ENCODE data around the gene ASCC1. TPM values are rescaled to one million over a fixed set of nuclear protein-coding genes. Genes with fewer than 3 reads are reported as not detected.

The ASCC1 gene
- total RNA-seq, 4 donors from 2014 or later = 24.4 to 42.4 (median 35.2) TPM

DNA sequence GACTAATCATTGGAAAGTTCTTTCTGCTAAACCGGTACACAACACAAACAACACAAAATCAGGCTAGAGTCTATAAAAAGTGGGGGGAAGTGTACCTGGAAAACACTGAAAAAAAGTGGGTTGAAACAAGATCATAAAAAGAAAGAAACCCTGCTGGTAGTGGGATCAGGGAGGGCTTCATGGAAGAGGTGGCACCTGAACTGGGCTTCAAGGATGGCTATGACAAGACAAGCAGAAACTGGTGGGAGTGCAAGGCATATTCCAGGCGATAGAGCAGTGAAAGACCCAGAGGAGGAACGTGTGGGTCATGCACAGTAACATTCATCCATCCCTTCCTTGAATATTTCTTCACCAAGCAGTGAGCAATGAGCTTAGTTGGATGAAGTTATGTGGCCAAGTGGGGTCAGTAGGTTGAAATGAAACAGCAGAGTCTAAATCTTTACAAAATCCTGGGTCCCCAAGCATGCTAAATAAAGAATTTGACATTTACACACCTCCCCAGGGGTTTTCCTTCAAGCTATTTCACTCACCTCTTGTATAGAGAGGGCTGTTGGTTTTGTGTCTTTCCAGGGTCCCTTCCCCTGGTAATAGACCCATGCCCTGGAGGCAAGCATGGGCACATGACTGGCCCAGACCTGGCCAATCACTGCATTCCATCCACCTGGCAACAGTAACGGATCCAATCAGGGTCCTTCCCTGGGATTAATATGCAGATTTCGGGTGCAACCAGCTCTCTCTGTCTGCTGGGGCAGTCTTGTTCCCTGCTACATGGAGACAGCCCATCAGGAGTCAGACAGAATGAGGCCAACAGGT is 165.9 kb downstream of the ASCC1 start:
- ATAC-seq = no peak
- Histone ChIP-seq H3K9me3 (no peaks in the 10 kb centered on the region), H3K36me3 (no peaks in the 10 kb centered on the region), H3K27me3 (no peaks in the 10 kb centered on the region), H3K4me3 (no peak overlapping the region), H3K27ac (no peak overlapping the region), H3K4me1 (peaks cover 0 to 12% (median 0%) of the 10 kb centered on the region in 3 donors)
- WGBS, 2 donors (ENCODE audit: low coverage in 1 of 2) = 68 to 70% methylated on average over 2 of the region's 5 CpGs
- no peak for TF ChIP-seq CTCF (IDR thresholded peaks at IDR 0.05)
- no peak for TF ChIP-seq POLR2AphosphoS5 (IDR thresholded peaks at IDR 0.05)
- TF ChIP-seq EP300 (IDR thresholded peaks at IDR 0.05) = no peak
- TF ChIP-seq POLR2A (IDR thresholded peaks at IDR 0.05) = no peak

DNA sequence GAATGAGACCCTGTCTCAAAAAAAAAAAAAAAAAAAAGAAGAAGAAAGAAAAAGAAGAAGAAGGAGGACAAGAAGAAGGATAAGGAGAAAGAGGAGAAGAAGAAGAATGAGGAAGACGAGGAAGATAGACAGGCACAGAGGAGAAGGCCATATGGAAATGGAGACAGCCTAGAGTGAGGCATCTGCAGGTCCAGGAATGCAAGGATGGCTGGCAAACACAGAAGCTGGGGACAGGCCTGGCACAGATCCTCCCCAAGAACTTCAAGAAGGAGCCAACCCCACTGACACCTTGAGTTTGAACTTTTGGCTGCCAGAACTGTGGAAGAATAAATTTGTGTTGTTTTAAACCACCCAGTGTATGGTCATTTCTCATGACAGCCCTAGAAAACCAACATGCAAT is 166.6 kb downstream of the ASCC1 start:
- Histone ChIP-seq H3K9me3 (no peaks in the 10 kb centered on the region), H3K4me3 (no peak overlapping the region), H3K27ac (no peak overlapping the region), H3K27me3 (no peaks in the 10 kb centered on the region), H3K4me1 (peaks cover 0 to 18% (median 0%) of the 10 kb centered on the region in 3 donors), H3K36me3 (no peaks in the 10 kb centered on the region)
- TF ChIP-seq CTCF (IDR thresholded peaks at IDR 0.05) (no peak), EP300 (IDR thresholded peaks at IDR 0.05) (no peak), POLR2AphosphoS5 (IDR thresholded peaks at IDR 0.05) (no peak), POLR2A (IDR thresholded peaks at IDR 0.05) (no peak)
- no peak for ATAC-seq
- 77 to 83% methylated on average over 1 of the region's 1 CpG for WGBS, 2 donors (ENCODE audit: low coverage in 1 of 2)

- WGBS, 2 donors (ENCODE audit: low coverage in 1 of 2) = 15 to 29% methylated on average over 5 to 10 of the region's 12 CpGs
- ATAC-seq = peak; percentile 90
- Histone ChIP-seq H3K4me3 (no peak overlapping the region), H3K9me3 (no peaks in the 10 kb centered on the region), H3K27me3 (no peaks in the 10 kb centered on the region), H3K36me3 (no peaks in the 10 kb centered on the region), H3K4me1 (peaks cover 0 to 23% (median 0%) of the 10 kb centered on the region in 3 donors), H3K27ac (peak overlapping the region in 1 of 4 donors; percentile 11)
- TF ChIP-seq CTCF (IDR thresholded peaks at IDR 0.05) (peak; percentile 98 to 100 (median 99)), EP300 (IDR thresholded peaks at IDR 0.05) (no peak), POLR2A (IDR thresholded peaks at IDR 0.05) (no peak), POLR2AphosphoS5 (IDR thresholded peaks at IDR 0.05) (peak; percentile 75)
Observed at GRCh38 chr10:72048450-72049124, 167.5 kb downstream of the ASCC1 start.

Small RNA genes within 50 kb of the gene (small RNA-seq; reads per million reads assigned to genes)
- gene RF00019 (0 reads per million in 4 donors), gene RF00340 (0 reads per million in 4 donors)

Other genes with a start within 250 kb of the ASCC1 start
- gene SPOCK2, start 127.7 kb downstream of the ASCC1 start, total RNA-seq = 1 to 10 TPM; 6.2 to 9.2 (median 7.9) TPM
- gene ANAPC16, start 264 bp downstream of the ASCC1 start, total RNA-seq = 100 to 1,000 TPM; 133 to 196 (median 156) TPM
- gene DDIT4, start 57.6 kb upstream of the ASCC1 start, total RNA-seq = 100 to 1,000 TPM; 129 to 189 (median 133) TPM
- 10 to 100 TPM; 28.6 to 43.0 (median 33.4) TPM for gene DNAJB12, start 138.6 kb upstream of the ASCC1 start, total RNA-seq

Data from gastroesophageal sphincter (tissue), 4 donors.